Neural progenitor cell (in vitro differentiated cells): ENCODE measurements around the gene TRANK1. TPM values are rescaled to one million over a fixed set of nuclear protein-coding genes. Genes with fewer than 3 reads are reported as not detected.

Source experiments
- DNase-seq: peaks from one replicate; pipeline ENCODE4 v3.0.0-alpha.2; 2016; ENCODE audit warnings: low spot score
- H2AFZ ChIP-seq: fragments of 200-600 bp; sonication (generic); replicated peaks from 2 replicates; pipeline ENCODE4 v1.6.1; 2016; ENCODE audit warnings: antibody characterized with exemption
- H3F3A ChIP-seq: fragments of 200-600 bp; sonication (generic); 2 replicates; pipeline ENCODE4 v1.6.1; 2016; ENCODE audit warnings: antibody characterized with exemption, low read depth
- H3K27ac ChIP-seq: fragments of 200-600 bp; sonication (generic); 2 replicates; pipeline ENCODE4 v1.5.1; 2016; ENCODE audit warnings: mild to moderate bottlenecking
- H3K27me3 ChIP-seq: fragments of 200-600 bp; sonication (generic); 2 replicates; pipeline ENCODE4 v1.6.1; 2016; ENCODE audit warnings: mild to moderate bottlenecking, moderate library complexity
- H3K36me3 ChIP-seq: fragments of 200-600 bp; sonication (generic); 2 replicates; pipeline ENCODE4 v1.5.1; 2016
- H3K4me1 ChIP-seq: fragments of 200-600 bp; sonication (generic); 2 replicates; pipeline ENCODE4 v1.6.1; 2016; ENCODE audit warnings: mixed run types
- H3K4me2 ChIP-seq: fragments of 200-600 bp; sonication (generic); 2 replicates; pipeline ENCODE4 v1.6.1; 2016
- H3K4me3 ChIP-seq: fragments of 200-600 bp; sonication (generic); 2 replicates; pipeline ENCODE4 v1.5.1; 2016
- H3K79me2 ChIP-seq: fragments of 200-600 bp; sonication (generic); 2 replicates; pipeline ENCODE4 v1.6.1; 2016; ENCODE audit warnings: low read depth
- H3K9ac ChIP-seq: fragments of 200-600 bp; sonication (generic); 2 replicates; pipeline ENCODE4 v1.6.1; 2016
- H3K9me3 ChIP-seq: fragments of 200-600 bp; sonication (generic); 2 replicates; pipeline ENCODE4 v1.5.1; 2016; ENCODE audit warnings: low read depth
- H4K20me1 ChIP-seq: fragments of 200-600 bp; sonication (generic); 2 replicates; pipeline ENCODE4 v1.6.1; 2016; ENCODE audit warnings: low read depth
- H3K27ac Mint-ChIP-seq: 3 replicates; pipeline ENCODE4 v1.8.0; 2021; ENCODE audit warnings: mixed read lengths
- H3K27me3 Mint-ChIP-seq: 2 replicates; pipeline ENCODE4 v1.8.0; 2022; ENCODE audit warnings: low read depth, mild to moderate bottlenecking, inconsistent platforms, moderate library complexity, mixed read lengths; ENCODE audit not compliant: insufficient read depth
- H3K36me3 Mint-ChIP-seq: 3 replicates; pipeline ENCODE4 v1.8.0; 2021; ENCODE audit warnings: mixed read lengths
- H3K4me1 Mint-ChIP-seq: 3 replicates; pipeline ENCODE4 v1.8.0; 2021; ENCODE audit warnings: mixed read lengths
- H3K4me3 Mint-ChIP-seq: 3 replicates; pipeline ENCODE4 v1.8.0; 2021; ENCODE audit warnings: mild to moderate bottlenecking, moderate library complexity, mixed read lengths
- H3K9me3 Mint-ChIP-seq: 3 replicates; pipeline ENCODE4 v1.8.0; 2020; ENCODE audit warnings: mixed read lengths
- CTCF ChIP-seq: fragments of 200-600 bp; sonication (generic); IDR thresholded peaks from 2 replicates; pipeline ENCODE4 v1.5.1; 2017; ENCODE audit warnings: antibody characterized with exemption, mild to moderate bottlenecking
- EZH2 ChIP-seq: fragments of 200-600 bp; sonication (generic); IDR thresholded peaks from 2 replicates; pipeline ENCODE4 v1.6.1; 2017; ENCODE audit warnings: antibody characterized with exemption, mild to moderate bottlenecking, moderate library complexity
- EZH2phosphoT487 ChIP-seq: fragments of 200-600 bp; sonication (generic); IDR thresholded peaks from 2 replicates; pipeline ENCODE4 v1.6.1; 2017; ENCODE audit warnings: antibody characterized with exemption
- total RNA-seq: library from RNA; depleted of rRNA; stranded (reverse); fragments of >200 nt; gene quantifications from 2 replicates; pipeline ENCODE4 v1.2.3, GENCODE V29; 2015; ENCODE audit warnings: low replicate concordance

TRANK1 gene
- total RNA-seq, 1 donor from 2014 or later, result 10.5 TPM

DNA sequence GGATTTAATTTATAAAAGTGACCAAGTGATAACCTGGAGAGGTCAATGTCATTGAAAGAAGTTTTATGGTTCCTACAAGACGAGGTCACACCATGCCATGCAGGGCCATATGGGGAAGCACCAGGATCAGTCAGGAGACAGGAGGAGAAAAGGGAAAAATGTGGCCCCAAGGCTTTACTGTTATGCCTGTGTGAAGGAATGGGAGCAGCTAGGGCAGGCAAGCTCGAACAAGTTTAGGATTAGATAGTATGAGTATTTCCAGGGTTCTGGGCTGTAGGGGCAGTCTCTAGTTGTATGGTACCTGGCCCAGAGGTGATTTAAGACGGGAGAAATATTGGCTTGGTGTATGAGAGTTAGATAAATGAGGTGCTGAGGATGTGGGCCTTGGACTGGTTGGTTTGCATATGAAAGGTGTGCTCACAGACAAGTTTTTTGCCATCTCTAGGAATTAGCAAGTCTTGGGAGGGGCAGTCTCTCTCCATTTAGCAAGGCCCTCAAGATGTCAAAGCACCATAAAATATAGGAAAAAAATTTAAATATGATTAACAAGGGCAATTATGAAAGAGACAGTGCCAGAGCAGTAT is 144.2 kb downstream of the TRANK1 start:
- Histone ChIP-seq H3K9me3 (no peaks in the 10 kb centered on the region), H3K4me2 (no peak overlapping the region), H3K27ac (no peak overlapping the region), H3K4me3 (no peak overlapping the region), H3K79me2 (no peaks in the 10 kb centered on the region), H4K20me1 (no peaks in the 10 kb centered on the region), H3F3A (no peaks in the 10 kb centered on the region), H3K27me3 (no peaks in the 10 kb centered on the region), H3K36me3 (no peaks in the 10 kb centered on the region), H3K9ac (no peak overlapping the region), H3K4me1 (peaks cover 6% of the 10 kb centered on the region), H2AFZ (no peak overlapping the region)
- no peak for DNase-seq
- peaks cover 11% of the 10 kb centered on the region for H3K9me3 Mint-ChIP-seq
- H3K4me1 Mint-ChIP-seq, result peaks cover 16% of the 10 kb centered on the region
- H3K27ac Mint-ChIP-seq, result no peak overlapping the region
- TF ChIP-seq EZH2 (no peak), CTCF (no peak)
- H3K36me3 Mint-ChIP-seq, result no peaks in the 10 kb centered on the region
- H3K27me3 Mint-ChIP-seq, result peaks cover 10% of the 10 kb centered on the region
- H3K4me3 Mint-ChIP-seq, result no peak overlapping the region

- H3K4me3 ChIP-seq, result no peak overlapping the region
- Mint-ChIP-seq H3K27ac (no peak overlapping the region), H3K27me3 (peaks cover 4% of the 10 kb centered on the region), H3K4me3 (no peak overlapping the region), H3K36me3 (no peaks in the 10 kb centered on the region), H3K9me3 (no peaks in the 10 kb centered on the region), H3K4me1 (no peaks in the 10 kb centered on the region)
- no peak for DNase-seq
- H3K36me3 ChIP-seq, result no peaks in the 10 kb centered on the region
- H2AFZ ChIP-seq, result no peak overlapping the region
- H3K9ac ChIP-seq, result no peak overlapping the region
- no peak overlapping the region for H3K27ac ChIP-seq
- H3K4me1 ChIP-seq, result no peaks in the 10 kb centered on the region
- H3K27me3 ChIP-seq, result no peaks in the 10 kb centered on the region
- no peak overlapping the region for H3K4me2 ChIP-seq
- no peaks in the 10 kb centered on the region for H4K20me1 ChIP-seq
- no peaks in the 10 kb centered on the region for H3F3A ChIP-seq
- H3K9me3 ChIP-seq, result no peaks in the 10 kb centered on the region
- TF ChIP-seq CTCF (no peak), EZH2 (no peak), EZH2phosphoT487 (no peak)
- H3K79me2 ChIP-seq, result no peaks in the 10 kb centered on the region
Measured at GRCh38 chr3:36796881-36797280, 148.0 kb downstream of the TRANK1 start.

GRCh38 chr3:36796161-36796560 is 148.7 kb downstream of the TRANK1 start:
- peaks cover 4% of the 10 kb centered on the region for H3K27me3 Mint-ChIP-seq
- Histone ChIP-seq H2AFZ (no peak overlapping the region), H3K4me3 (no peak overlapping the region), H3K4me2 (no peak overlapping the region), H3K79me2 (no peaks in the 10 kb centered on the region), H3K27me3 (no peaks in the 10 kb centered on the region), H3K9ac (no peak overlapping the region), H3K36me3 (no peaks in the 10 kb centered on the region), H3K4me1 (no peaks in the 10 kb centered on the region), H3K27ac (no peak overlapping the region), H3F3A (no peaks in the 10 kb centered on the region), H3K9me3 (no peaks in the 10 kb centered on the region), H4K20me1 (no peaks in the 10 kb centered on the region)
- TF ChIP-seq CTCF (no peak), EZH2 (no peak), EZH2phosphoT487 (no peak)
- H3K4me1 Mint-ChIP-seq, result no peaks in the 10 kb centered on the region
- H3K9me3 Mint-ChIP-seq, result no peaks in the 10 kb centered on the region
- no peaks in the 10 kb centered on the region for H3K36me3 Mint-ChIP-seq
- no peak overlapping the region for H3K4me3 Mint-ChIP-seq
- no peak overlapping the region for H3K27ac Mint-ChIP-seq
- DNase-seq, result no peak
